Large intestine (tissue), 3 donors: Measurements from ENCODE around the gene RTN4R. TPM values are rescaled to one million over a fixed set of nuclear protein-coding genes. Genes with fewer than 3 reads are reported as not detected.
A peak's percentile ranks its signal among the peaks of the same experiment; 100 is the strongest.

ENCODE experiments used
- DNase-seq, 2 donors: peaks; one replicate each; pipeline versions ENCODE4 v3.0.0 to v3.0.0-alpha.2; 2013
- H3K27ac ChIP-seq: one replicate; pipeline ENCODE4 v1.5.1; 2013; ENCODE audit warnings: low read length
- H3K27me3 ChIP-seq: 2 replicates; pipeline ENCODE4 v1.6.1; 2013; ENCODE audit warnings: low read length; ENCODE audit not compliant: control insufficient read depth, insufficient read depth
- H3K36me3 ChIP-seq: 2 replicates; pipeline ENCODE4 v1.6.1; 2013; ENCODE audit warnings: low read length; ENCODE audit not compliant: control insufficient read depth, insufficient read depth
- H3K4me1 ChIP-seq: one replicate; pipeline ENCODE4 v1.6.1; 2013; ENCODE audit warnings: low read length; ENCODE audit not compliant: control insufficient read depth, insufficient read depth
- H3K4me3 ChIP-seq: one replicate; pipeline ENCODE4 v1.5.1; 2013; ENCODE audit warnings: low read length
- H3K9me3 ChIP-seq: one replicate; pipeline ENCODE4 v1.6.1; 2013; ENCODE audit warnings: mild to moderate bottlenecking, low read depth, low read length, moderate library complexity; ENCODE audit not compliant: control insufficient read depth
- WGBS: methylation state at CpG from one replicate; pipeline ENCODE4 v1.1.5; 2013; ENCODE audit warnings: low lambda C conversion rate; ENCODE audit not compliant: insufficient coverage; 5-methylcytosine and 5-hydroxymethylcytosine counted together
- polyA plus RNA-seq: library from polyadenylated mRNA; unstranded; fragments of 120-200 nt; gene quantifications from one replicate; pipeline ENCODE4 v1.2.1, GENCODE V29; 2013

RTN4R gene
- polyA plus RNA-seq, 1 donor: 7.5 TPM

DNA sequence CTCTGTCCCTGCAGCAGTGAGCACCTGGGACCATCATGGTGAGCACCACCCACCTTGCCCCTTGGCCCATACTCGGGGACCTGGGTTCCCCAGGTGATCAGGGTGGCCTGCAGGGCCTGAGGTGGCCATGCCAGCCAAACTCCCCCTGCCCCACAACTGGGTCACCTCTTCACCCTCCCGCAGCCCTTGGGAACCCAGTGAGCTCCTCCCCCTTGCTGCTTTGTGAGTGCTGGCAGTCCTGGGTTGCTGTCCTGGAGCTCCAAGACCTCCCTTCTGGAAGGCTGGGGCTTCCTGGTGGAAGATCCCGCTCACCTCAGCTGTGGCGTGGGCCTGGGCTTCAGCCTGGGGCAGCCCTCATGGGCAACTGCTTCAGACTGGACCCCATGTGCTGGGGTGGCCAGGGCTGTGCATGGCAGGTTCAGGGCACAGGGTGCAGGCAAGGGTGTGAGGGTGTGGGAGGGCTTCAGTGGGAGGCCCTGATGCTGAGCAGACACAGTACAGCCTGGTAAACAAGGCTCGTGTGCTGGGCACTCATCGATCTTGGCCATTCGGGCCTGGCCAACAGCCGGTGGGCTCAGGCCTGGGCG is 57.6 kb downstream of the RTN4R start:
- no CpG with 5 or more reads among the region's 9 CpGs for WGBS
- no peaks in the 10 kb centered on the region for H3K9me3 ChIP-seq
- no peaks in the 10 kb centered on the region for H3K27me3 ChIP-seq
- H3K36me3 ChIP-seq: no peaks in the 10 kb centered on the region
- no peak overlapping the region for H3K27ac ChIP-seq
- H3K4me3 ChIP-seq: no peak overlapping the region
- DNase-seq: no peak
- H3K4me1 ChIP-seq: peaks cover 23% of the 10 kb centered on the region

DNA sequence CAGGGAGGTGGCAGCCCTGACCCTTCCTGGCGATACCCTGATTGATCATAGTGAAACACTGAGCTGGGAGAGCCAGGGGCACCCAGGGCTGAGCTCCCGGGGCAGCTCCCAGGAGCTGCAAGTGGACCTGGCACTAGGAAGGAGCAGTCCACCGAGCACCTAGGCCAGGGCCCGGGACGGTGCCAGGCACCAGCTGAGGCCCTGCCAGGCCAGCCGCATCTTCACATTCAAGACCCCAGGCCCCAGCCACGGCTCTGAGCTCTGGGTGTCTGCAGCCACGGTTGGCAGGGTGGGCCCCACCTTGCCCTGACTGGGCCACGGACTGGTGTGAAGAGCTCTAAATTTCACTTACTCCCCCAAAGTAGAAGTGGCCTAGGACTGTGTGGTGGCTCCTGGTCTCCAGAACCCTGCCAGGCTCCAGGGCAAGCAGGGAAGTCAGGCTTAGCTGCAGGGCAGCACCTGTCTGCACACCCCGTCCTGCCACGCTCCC is 58.3 kb downstream of the RTN4R start:
- DNase-seq: no peak
- H3K27ac ChIP-seq: no peak overlapping the region
- H3K9me3 ChIP-seq: no peaks in the 10 kb centered on the region
- peaks cover 31% of the 10 kb centered on the region for H3K4me1 ChIP-seq
- H3K4me3 ChIP-seq: no peak overlapping the region
- no CpG with 5 or more reads among the region's 11 CpGs for WGBS
- H3K36me3 ChIP-seq: no peaks in the 10 kb centered on the region
- no peaks in the 10 kb centered on the region for H3K27me3 ChIP-seq

DNA sequence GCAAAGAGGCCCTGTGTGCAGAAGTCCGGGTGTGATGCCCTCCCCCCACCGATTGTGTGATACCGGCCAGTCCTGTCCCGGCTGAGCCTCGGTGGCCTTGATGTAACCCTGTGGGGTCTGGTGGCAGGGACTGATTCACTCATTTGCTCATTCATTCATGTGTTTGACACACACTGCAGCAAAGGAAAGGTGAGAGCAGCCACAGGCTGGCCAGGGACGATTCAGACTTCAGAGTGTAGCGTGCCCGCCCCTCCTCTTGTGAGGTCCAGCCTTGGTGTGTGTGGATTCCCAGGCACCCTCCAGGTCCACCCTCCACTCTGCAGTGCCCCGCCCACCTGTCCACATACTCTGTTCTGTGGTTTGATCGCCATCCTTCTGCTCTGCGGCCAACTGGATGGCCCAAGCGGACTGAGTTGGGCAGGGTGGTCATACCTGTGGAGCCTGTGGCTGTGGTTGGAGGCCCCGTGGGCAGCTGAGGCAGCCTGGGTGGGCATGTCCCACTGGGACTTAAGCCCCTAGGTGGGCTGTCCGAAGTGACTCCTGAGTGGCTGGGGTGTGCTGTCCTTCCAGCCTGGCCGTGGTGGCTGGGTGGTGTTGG is 59.3 kb downstream of the RTN4R start:
- H3K4me3 ChIP-seq: no peak overlapping the region
- peaks cover 41% of the 10 kb centered on the region for H3K4me1 ChIP-seq
- no peak overlapping the region for H3K27ac ChIP-seq
- H3K36me3 ChIP-seq: no peaks in the 10 kb centered on the region
- no peaks in the 10 kb centered on the region for H3K9me3 ChIP-seq
- no peaks in the 10 kb centered on the region for H3K27me3 ChIP-seq
- WGBS: no CpG with 5 or more reads among the region's 15 CpGs
- DNase-seq: no peak

DNA sequence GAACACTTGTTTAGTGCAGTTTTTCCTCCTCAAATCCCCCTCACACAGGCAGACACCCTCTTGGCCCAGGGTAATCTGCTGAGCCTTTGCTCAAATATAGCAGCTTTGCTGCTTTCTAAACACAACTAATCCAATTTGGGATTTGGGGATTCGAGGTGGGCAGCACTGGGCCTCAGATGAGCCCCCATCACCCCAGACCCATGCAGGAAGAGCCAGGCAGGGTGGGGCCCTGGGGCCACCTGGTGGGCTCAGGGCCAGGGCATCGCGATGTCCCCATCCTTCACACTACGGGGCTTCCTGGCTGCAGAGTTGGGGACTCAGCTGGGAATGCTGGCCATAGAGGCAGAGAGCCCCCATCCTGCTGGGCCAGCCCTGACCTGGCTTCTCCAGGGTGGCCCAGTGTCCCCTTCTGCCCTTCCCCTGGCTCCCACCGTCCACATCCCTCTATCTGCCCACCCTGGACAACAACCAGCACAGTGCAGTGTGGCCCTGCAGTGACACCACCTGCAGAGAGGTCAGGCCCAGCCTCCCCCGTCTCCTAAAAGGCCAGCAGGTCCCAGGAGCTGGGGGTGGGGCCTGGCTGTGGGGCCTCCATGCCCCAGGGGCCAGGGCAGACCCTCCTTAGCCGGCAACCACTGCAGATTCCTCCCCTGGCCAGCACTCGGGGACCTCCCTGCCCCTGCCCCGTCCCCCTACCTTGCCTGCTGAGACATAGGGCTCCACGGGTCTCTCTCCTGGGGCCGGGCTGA is 60.7 kb downstream of the RTN4R start:
- Histone ChIP-seq H3K27me3 (no peaks in the 10 kb centered on the region), H3K36me3 (no peaks in the 10 kb centered on the region), H3K9me3 (no peaks in the 10 kb centered on the region), H3K27ac (peak overlapping the region; percentile 78), H3K4me1 (peaks cover 55% of the 10 kb centered on the region), H3K4me3 (peak overlapping the region; percentile 65)
- no peak for DNase-seq
- WGBS: no CpG with 5 or more reads among the region's 11 CpGs

DNA sequence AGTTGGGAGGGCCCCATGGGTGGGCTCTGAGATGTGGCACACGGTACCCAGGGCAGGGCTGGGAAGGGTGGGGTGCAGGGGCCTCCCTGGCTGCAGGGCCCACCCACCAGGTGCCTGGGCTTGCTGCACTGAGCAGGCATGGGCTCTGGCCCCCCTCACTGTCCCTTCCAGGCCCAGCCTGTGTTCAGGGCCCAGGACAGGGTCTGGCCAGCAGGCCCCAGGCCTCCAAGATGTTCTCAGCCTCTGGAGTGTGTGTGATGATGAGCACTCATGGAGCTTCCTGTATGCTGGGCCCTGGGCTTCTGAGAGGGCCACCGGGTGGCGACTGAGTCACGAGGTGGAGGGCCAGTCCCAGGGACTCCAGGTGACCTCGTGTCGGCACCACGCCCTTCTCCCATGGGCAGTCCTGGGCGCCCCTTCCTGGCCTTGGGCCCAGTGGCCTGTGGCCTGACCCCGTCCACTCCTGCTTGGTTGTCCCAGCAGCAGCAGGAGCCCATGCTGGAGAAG is 61.4 kb downstream of the RTN4R start:
- H3K27me3 ChIP-seq: no peaks in the 10 kb centered on the region
- no peaks in the 10 kb centered on the region for H3K36me3 ChIP-seq
- H3K27ac ChIP-seq: peak overlapping the region; percentile 78
- WGBS: no CpG with 5 or more reads among the region's 9 CpGs
- peak; percentile 29 to 60 for DNase-seq
- H3K4me3 ChIP-seq: peak overlapping the region; percentile 65
- no peaks in the 10 kb centered on the region for H3K9me3 ChIP-seq
- peaks cover 60% of the 10 kb centered on the region for H3K4me1 ChIP-seq

DNA sequence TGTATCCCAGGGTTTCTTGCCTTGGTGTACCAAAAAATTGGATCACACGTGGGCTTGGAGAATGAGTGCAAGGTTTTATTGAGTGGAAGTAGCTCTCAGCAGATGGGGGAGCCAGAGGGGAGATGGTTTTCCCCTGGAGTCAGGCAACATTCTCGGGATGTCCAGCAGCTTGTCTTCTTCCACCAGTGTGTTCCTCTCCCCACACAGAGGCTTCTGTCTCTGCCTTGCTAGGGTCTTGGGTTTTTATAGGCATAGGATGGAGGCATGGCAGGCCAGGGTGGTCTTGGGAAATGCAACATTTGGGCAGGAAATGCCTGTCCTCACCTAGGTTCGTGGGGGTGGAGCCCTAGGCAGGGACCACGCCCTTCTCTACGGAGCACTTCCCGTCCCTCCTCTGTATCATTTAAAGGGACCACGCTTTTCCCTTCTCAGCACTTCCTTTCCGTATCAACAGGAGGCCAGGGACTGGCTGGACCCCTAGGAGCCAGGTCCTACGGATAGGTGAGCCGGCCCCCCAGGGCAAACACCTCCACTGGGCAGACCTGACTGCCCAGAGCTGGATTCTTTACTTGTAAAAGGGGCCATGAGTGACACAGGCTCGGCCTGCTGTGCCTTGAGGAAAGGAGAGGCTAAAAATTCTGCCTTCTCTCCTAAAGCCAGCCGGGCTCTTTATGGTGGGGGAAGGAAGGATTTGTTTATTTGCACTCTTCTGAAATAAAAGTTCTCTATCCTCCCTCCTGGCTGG is 62.0 kb downstream of the RTN4R start:
- Histone ChIP-seq H3K4me1 (peaks cover 62% of the 10 kb centered on the region), H3K36me3 (no peaks in the 10 kb centered on the region), H3K4me3 (peak overlapping the region; percentile 65), H3K27me3 (no peaks in the 10 kb centered on the region), H3K9me3 (no peaks in the 10 kb centered on the region), H3K27ac (peak overlapping the region; percentile 78)
- no CpG with 5 or more reads among the region's 12 CpGs for WGBS
- peak; percentile 64 to 86 for DNase-seq

DNA sequence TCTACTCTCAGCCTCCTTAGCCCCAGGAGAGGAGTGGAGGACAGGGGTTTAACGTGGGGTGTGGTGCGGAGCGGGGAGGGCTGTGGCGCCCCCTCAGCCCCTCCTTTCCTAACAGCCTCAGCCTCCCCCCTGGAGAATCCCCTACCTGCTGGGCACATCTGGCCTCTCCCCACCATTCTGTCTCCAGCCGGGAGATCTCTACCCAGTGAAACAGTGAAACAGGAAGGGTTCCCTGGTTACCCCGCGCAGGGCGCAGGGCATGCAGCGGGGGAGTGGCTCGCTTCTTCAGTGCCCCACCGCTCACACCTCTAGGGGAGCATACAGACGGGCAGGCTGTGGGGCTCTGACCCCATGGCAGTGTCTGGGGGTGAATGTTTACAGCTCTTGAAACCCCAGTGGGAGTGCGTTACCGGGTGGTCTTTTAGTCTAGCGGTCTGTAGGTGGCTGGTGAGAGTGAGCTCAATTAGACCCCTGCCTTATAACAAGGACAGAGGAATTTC is 62.6 kb downstream of the RTN4R start:
- no peaks in the 10 kb centered on the region for H3K27me3 ChIP-seq
- no peaks in the 10 kb centered on the region for H3K36me3 ChIP-seq
- WGBS: no CpG with 5 or more reads among the region's 15 CpGs
- no peak for DNase-seq
- peaks cover 65% of the 10 kb centered on the region for H3K4me1 ChIP-seq
- no peaks in the 10 kb centered on the region for H3K9me3 ChIP-seq
- peak overlapping the region; percentile 78 for H3K27ac ChIP-seq
- H3K4me3 ChIP-seq: no peak overlapping the region

DNA sequence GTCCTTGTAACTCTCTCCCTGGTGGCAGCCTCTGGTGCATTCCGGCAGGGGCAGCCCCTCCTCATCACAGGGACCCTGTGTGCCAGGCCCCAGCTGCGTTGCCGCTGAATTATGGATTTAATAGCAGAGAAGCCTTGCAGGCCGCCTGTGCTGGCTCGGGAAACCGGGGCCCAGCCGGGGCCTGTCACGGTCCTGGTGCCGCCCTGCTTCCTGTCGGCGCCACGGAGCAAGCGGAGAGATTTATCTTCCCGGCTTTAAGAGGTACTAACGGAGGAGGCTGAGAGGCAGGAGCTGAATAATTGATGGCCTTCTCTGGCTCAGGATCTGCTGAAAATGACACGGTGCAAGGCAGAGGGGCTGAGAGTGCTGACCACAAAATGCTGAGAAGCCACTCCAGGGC is 63.3 kb downstream of the RTN4R start:
- Histone ChIP-seq H3K4me3 (no peak overlapping the region), H3K36me3 (no peaks in the 10 kb centered on the region), H3K4me1 (peaks cover 68% of the 10 kb centered on the region), H3K27me3 (no peaks in the 10 kb centered on the region), H3K27ac (peak overlapping the region; percentile 88), H3K9me3 (no peaks in the 10 kb centered on the region)
- peak in 1 of 2 donors; percentile 36 for DNase-seq
- no CpG with 5 or more reads among the region's 16 CpGs for WGBS

DNA sequence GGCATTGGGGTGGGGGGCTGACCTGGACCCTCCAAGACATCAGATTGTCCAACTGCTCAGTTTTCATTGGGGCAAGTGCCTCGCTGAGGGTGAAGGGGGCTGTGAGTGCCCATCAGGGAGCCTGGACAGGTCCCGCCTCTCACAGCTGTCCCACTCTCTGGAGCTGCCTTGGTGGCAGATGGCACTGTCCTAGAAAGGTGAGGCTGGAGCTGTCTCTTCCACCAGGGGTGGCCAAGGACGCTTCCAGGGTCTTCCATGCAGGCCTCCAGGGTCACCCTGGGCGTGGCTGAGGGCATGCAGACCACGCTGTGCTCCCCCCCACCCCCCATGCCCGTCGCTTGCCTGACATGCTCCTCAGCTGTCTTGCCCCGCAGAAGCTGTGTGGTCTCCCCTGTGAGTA is 63.8 kb downstream of the RTN4R start:
- Histone ChIP-seq H3K4me3 (no peak overlapping the region), H3K4me1 (peaks cover 68% of the 10 kb centered on the region)
- no CpG with 5 or more reads among the region's 8 CpGs for WGBS

More for the DNA sequence above, 63.8 kb downstream of the RTN4R start:
- DNase-seq: no peak
- no peaks in the 10 kb centered on the region for H3K9me3 ChIP-seq
- no peaks in the 10 kb centered on the region for H3K36me3 ChIP-seq
- H3K27ac ChIP-seq: peak overlapping the region; percentile 88
- no peaks in the 10 kb centered on the region for H3K27me3 ChIP-seq
